CD4-positive, alpha-beta T cell treated with Interleukin-17A for 4 hours (primary cell): ENCODE data around the gene EDAR.
A peak's percentile ranks its signal among the peaks of the same experiment; 100 is the strongest.

Experiments
- DNase-seq: peaks from one replicate; pipeline ENCODE4 v3.0.0-alpha.2; 2020; ENCODE audit warnings: mixed read lengths

The EDAR gene

DNA sequence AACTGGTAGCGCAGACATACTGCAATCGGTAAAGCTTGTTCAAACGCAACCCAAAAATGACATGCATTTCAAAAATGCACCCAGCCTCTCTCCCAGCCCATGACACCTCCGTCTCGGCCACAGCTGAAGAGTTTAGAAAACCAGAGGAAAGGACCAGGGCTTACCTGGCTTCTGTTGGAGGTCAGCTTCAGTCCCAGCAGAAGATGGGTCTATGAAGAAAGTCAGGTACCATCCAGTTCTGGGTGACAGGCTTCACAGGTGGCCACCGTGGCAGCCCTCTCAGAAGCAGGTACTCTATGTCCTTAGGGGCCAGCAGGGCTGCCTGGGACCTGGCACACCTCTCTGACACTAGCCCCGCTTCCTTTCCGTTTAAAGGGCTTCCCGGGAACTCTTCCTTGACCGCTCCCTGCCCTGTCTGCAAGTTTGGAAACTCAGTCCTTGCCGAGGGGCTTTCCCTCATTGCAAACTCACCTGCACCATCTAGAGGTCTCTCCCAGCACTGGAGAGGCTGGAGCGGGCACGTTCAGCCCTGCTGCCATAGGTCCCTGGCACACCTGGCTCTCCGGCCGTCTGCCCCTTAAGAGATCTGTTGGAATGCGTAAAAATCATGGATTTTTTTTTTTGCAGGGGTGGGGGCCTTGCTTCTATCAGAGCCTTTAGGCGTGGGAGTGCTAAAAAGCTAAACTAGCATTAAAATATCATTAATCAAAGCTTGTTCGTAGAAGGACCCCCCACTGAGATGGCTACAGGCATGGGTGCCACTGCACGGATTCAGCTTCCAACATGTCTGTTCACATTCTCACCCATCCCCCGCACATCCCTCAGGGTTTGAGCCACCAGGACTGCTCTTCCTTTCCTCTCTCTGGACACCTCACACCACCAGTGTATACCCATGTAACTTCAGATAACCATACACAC is at the start of gene EDAR:
Gene EDAR, minus strand, starts transcription at position 425 of the 918 bp plus-strand sequence. CDS start 58,206 bp downstream, outside the sequence.
- DNase-seq, result peak; percentile 73

DNA sequence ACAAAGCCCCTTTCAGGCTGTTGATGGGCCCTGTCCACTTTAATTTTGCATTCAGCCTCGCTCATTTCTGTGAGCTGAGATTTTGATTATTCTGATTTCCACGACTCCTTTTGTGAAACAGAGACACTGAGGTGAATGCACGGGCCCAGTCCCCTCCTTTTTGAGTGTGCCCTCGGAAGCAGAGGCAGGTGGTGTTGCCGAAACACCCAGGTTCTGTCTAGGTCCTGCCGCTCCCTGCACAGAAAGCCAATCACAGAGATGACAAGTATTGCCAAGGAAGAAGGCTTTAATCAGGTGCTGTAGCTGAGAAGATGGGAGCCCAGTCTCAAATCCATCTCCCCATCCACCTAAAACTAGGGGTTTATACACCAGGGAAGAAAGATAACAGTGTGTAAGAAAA is 44.2 kb upstream of the EDAR start:
- no peak for DNase-seq

DNA sequence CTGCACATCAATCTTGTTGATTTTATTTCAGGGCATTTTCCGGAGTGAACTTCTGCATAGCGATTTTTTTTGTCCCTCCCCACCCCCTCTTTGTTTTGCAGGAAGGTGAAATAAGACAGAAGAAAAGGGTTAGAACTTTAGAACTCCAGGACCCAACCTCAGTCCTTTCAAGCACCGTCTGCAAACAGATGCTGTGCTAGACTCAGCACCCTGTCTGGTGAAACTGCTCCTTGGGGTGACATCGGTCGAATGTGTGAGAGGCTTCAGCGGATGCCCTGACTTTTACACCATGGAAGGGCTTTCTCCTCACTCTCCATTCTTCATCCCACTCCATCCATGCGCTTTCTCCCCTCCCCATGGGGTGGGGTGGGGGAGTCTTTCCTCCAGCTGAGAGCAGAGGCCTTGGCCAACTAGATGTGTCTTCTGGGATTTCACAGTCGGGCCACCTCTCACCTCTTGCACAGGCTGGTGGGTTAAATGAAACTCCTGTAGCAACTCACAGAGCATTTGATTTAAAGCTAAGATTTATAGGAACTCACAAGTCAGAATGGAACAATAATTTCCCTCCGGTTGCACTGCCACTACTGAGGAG is 43.3 kb upstream of the EDAR start:
- peak; percentile 74 for DNase-seq

DNA sequence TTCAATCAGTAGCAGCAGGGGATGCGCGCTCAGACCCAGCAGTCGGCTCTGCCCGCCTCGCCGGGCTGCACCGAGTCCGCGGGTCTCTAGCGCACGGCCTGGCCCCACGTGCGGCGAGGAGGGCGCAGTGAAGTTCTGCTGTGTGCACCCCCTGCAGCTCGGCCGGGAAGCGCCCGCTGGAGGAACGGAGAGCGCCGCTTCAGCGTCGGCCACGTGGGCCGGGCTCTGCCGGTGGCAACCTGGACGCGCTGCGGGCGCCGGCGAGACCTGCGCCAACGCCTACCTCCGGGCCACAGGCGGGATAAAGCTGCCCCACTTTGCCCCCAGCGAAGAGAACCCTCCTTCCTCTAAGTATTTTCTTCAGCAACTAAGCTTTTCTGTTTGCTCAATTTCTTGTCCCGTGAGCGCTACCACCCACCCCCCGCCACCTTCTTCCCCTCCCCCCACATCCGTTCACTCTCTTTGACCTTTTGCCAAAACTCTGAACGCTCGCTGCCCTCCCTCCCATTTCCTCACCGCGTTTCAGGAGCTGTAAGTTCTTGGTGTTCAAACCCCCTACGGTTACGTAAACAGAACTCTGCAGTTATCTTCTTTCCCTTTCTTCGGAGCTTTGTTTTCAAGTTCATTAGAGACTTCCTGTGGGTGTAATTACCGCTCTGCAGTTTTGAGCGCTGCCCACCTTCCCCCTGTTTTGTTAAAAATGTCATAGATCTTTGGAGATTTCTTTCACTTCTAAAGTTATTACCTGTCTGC is 42.6 kb upstream of the EDAR start:
- DNase-seq, result peak; percentile 87

DNA sequence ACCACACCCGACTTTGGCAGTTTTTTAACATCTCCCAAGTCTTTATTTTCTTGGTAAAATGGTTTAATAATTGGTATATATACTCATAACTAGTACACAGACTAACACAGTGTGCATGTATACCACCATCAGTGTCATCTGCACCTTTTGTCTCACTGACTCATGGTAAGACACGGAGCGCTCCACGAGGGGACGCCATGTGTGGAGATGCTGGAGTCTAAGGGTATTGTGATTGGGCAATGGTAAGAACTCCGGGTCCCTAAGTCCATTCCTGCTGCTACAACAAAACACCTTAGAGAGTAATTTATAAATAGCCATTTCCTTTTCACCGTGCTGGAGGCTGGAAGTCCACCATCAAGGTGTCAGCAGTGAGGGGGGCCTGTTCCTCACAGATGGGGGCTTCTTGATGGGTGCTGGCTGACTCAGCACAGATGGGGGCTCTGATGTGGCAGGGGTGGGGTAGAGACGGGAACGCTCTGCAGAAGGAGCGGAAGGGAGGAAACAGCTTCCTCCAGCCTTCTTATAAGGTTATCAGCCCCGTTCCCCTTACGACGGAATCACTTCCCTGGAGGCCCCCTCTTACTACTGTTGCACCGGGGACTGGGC is 42.0 kb upstream of the EDAR start:
- peak; percentile 61 for DNase-seq

DNA sequence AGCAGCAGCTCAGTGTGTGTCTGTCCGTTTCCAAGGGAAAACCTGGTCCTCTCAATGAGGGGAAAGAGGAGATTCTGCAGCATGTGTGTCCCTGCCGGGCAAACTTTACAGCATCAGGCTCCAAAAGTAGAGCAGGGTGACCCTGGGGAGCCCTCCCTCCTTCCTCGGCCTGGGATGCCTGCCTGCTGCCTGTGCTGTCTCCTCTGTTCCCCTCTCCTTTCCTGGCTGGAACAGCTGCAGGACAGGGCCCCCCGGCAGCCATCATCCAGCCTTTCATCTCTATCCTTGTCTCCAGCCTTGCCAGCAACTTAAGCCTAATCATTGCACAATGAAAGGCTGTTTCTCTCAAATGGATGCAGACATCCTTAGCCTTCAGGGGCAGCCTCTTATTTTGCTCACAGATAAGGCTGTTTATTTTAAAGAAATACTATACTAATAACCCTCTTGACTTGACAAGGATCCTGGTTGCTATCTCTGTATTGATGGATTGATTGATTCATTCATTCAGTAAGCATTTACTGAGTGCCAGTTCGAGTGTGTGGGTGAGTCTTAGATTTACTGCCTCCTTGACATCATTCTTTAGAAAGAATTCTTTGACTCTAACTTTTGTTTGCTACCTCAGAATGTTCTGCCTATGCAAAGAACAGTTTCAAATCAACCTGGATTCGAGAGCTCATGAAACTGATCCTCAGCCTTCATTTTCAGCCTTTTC is 40.6 kb upstream of the EDAR start:
- no peak for DNase-seq

DNA sequence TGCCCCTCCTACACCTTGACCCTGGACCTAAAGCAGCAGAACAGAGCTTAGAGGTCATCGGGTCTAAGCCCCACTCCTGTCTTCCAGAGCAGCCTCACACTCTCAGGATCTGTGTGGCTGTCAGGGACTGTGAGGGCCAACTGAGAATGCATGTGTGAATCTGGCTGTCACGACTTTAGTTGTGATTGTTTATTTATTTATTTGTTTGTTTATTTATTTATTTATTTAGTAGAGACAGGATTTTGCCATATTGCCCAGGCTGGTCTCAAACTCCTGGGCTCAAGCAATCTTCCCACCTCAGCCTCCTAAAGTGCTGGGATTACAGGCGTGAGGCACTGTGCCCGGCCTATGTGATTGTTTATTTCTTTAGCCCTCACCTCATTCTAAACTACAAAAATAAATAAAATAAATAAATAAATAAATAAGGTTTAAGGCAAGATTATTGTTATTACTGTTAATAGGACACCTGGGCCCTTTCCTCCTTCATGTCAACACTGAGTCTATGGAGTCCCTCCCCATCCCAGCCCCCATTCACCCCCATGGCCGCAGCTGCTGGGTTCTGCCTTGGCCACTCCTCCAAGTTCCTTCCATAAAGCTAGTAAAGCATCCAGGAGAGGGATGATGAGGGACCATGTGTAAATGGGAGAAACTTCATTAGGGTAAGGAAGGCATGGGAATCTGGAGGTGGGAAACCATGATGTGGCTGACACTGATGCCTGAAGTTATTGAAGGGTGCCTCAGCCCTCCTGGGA is 39.9 kb upstream of the EDAR start:
- DNase-seq, result no peak

DNA sequence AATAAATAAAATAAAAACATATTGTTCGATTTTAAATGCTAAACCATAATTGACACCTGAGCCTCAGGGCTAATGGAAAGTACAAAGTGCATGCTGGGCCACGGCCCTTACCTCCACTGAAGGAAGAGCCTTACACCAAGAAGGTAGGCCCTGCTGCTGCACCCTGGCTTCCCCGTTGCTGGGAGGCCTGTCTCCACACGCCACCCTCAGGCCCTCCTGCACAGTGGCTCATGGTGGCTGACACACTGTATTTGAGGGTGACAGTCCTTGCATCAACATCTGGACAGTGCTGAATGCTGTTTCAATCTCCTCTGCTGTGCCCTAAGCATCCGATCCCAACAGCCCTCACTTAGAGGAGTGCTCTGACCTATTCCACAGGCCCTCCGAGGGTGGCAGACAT is 39.3 kb upstream of the EDAR start:
- peak; percentile 53 for DNase-seq

DNA sequence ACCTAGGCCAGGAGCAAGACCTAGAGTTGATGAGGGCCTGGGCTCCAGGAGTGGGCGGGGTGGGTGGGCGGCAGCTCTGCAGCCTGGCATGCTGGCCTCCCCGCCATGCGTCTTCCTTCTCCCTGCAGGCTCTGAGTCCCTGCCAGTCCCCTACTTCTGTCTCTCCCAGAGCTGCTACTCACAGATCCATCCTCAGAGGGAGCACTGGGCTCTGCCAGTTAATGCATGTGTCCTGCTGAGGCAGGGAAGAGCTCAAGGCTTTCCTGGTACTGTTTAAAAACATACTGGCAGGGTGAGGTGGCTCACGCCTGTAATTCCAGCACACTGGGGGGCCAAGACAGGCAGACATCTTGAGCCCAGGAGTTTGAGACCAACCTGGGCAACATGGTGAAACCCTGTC is 38.7 kb upstream of the EDAR start:
- no peak for DNase-seq

DNA sequence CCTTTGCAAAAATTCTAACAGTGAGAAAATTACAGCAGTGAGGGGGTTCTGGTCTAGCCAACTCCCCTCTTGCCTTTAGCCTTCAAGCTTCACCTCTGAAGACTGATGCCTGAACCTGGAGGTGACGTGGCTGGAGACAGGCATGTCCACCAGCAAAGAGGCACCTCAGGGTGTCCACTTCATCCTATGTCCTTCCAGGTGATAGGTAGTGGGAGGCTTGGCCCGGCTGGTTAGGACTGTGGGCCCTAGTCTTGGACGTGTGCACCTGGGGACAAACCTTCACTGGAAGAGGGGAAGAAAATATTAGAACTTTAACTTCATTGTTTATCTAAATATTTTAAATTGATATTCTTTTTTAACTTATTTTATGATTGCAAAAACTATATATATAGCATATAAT is 35.5 kb upstream of the EDAR start:
- no peak for DNase-seq

DNA sequence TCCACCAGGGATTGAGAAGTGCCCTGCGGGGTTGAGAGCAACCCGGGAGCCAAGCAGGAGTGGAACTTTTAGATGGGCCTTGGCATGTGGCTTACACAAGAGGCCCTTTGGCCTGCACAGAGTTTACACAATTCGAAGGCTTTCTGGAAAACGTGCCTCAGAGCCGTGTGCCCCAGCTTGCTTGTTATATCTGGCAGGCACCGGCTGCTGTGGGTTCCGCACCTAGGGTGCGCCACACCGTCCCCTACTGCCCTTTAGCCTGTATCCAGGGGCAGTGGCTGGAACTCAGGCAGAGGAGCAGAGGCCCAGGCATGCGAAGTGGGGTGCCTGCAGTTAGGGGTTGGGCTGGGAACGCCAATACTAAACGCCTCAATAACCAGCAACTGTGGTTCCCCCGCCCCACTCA is 32.9 kb upstream of the EDAR start:
- no peak for DNase-seq

DNA sequence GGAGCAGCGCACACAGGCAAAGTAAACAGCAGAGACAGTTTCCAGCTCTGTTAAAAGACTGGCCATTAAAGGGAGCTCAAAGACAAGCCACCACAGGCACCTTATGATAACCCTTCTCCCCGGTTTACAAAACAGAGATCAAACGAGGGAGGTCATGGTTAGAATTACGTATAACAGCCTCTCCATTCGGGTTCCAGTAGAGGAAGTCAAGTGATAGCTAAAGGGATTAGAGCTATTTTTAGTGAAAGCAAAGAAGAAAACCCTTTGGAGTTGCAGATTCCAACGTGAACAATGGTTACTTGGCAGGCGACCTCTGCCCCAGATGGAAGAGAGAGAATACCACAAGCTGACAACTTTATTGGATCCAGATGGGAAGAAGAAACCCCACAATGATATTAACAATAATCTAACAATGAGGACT is 31.2 kb upstream of the EDAR start:
- no peak for DNase-seq

DNA sequence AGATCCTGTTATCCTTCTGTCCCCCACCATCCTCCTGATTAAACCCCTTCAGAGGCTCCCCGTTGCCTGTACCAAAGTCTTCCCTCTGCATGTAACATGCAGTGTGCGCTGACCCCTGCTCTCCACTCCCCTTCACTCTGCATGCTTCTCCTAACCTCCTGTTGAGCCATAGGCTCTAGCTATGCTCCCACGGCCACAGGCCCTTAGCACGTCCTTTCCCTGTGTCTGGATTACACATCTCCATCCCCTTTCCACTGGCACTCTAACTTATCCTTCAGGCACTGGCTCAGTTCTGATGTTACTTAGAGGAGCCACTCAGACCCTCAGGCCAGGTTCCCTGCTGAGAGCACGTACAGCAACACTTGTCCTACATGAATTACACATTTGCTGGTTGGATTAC is 29.4 kb upstream of the EDAR start:
- no peak for DNase-seq

DNA sequence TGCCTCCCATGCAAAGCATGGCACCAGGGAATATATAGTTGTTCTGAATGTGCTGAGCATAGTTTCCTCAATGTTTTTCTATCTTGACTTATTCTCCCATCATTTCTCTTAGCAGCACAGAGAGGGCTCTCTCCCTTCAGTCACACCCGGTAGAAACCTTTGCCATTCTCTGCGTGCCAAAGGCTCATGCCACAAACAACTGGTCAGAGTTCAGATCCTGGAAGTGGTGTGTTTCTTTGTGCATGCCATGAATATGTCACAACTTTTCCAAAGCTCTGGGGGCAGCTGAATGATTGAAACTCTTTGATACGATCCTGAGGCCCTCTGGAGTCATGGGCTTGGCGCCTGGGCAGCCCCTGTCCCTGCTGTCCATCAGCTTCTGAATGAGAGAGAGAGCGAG is 28.0 kb upstream of the EDAR start:
- no peak for DNase-seq

DNA sequence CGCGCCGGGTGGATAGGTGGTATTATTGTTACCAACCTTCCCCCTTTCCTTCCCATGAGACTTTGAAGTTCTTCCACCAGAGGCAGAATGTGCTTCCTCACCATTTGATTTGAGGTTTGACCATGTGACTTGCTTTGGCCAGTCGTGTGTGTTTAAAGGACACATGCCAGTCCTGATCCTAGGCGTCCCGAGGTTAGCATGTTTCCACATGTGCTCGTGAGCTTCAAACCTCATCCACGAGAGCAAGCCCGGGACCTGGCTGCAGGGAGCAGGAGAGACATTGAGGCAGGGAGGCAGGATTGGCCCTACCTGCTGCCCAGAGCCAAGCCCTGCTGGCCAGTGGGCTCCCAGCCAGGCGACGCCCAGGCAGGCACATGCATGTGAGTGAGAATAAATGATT is 27.4 kb upstream of the EDAR start:
- DNase-seq, result no peak

DNA sequence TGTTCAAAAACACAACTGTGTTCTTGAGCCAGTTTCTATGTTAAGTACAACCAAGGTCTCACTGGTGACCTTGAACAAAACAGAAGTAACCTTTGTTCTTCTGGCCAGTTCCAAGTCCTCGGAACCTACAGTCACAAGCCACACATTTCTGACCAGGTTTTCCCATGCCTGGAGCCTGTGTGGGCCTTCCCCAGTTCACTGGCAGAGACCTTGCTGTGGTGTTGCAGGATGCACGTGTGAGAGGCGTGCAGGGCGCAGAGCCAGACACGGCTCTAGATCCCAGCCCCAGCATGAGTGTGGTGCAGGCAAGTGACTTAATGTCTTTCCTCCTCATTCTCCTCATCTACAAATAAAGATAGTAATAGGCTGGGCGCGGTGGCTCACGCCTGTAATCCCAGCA is 25.5 kb upstream of the EDAR start:
- no peak for DNase-seq

DNA sequence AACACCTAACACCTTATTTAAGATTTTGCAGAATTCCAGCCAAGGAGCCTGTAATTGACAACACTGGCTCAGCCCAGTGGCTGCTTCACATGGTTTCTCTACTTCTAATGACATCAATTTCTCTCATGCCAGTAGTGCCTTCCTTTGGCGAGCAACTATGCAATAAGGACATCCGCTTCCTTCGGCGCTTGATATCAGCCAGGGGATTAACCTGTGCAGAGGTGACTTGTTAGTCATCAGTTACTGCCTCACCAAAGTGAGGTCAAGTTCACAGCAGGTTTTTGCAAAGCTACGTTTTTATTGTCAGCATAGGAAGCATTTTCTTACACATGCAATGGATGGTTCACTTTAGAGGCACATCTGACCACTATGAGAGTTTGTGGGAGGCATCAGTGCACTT is 24.0 kb upstream of the EDAR start:
- DNase-seq, result no peak

DNA sequence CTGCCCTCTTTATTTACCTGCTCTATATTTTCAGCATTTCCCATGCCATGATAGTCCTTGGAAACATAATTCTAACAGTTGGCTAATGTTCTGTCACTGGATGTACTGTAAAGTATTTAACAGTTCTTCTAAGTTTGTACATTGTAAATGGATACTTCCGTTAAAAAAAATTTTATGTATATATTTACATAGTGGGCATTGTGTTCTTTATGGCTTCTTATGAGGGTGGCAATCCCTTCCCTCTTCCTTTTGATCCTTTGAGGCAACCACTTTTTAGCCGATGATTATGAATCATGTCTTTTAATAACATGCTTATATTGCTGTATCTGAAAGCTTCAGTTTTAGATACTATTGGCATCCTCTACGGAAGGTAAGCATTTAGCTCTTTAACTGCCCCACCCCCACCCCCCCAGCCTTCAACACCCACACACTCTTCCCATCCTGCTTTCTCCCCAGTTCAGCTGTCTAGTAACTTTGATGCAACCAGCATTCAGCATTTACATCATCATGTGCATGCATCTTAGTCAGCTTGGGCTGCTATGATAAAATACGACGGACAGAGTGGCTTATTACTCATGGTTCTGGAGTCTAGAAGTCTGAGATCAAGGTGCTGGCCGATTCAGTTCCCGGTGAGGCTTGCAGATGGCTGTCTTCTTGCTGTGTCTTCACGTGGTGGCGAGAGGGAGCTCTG is 21.0 kb upstream of the EDAR start:
- peak; percentile 24 for DNase-seq

DNA sequence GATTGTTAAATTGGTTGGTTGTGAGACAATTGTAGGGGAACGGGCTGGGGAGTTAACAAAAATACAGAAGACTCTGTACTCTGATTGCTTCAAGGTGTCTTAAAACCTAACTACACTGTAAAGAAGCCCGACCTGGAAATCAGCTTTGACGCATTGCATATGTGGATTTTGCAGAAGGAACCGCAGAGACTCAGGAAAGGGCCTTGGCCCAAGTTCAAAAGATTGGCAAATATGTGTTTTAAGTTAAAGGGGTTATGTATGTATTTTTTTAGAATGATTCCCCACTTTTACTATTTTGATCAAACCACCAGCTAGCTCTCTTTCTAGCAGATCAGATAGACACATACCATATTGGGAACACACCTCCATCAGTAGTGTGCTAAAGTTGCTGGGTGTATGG is 18.0 kb upstream of the EDAR start:
- DNase-seq, result no peak

DNA sequence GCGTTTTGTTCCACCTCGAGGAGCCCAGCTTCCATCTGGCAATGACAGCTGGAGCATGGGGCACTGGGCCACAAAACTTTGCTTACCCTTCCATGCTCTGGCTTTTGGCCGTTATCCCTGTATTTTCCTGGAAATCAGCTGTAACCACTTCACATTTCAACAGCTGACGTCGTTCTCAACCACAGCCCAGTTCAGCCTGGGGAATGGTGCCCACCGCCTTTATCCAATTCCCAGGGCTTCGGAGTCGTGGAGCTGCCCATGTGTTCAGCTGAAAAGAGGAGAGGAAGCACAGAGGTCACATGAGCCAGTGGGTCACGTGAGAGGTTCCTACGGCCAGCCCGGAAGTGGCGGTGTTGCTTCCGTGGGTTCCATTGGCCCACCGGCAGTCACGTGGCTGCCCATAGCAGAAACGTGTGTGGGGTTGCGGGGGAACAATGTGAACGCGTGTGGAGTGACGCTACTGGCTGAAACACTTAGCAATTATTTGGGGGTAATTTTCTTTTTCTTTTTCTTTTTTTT is 16.7 kb upstream of the EDAR start:
- DNase-seq, result no peak

DNA sequence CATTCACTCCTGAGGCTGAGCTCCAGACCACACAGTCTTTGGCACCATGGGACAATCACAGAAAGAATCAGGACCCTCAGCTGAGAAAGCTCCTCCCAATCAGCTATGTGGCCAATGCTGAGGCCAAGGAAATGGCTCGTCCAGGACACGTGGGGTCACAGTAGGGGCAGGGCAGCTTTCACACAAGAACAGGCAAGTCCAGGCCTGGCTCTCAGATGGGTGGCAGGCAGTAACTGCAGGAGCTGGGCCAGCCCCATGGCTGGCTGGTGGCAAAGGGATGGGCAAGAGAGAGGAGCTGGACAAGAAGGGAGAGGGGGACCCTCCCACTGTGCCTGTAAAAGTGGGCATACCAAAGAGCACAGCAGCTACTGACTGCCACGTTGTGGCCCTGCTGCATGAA is 12.2 kb upstream of the EDAR start:
- no peak for DNase-seq
